H1 (cell line): ENCODE data around the gene AGFG1. TPM values are rescaled to one million over a fixed set of nuclear protein-coding genes. Genes with fewer than 3 reads are reported as not detected.

Experiments used
- CBX8 ChIP-seq: fragments of 300-800, 300-1000 bp; sonication (generic); IDR thresholded peaks from 2 replicates; pipeline ENCODE4 v1.7.1; 2016; ENCODE audit warnings: low read depth, low read length, borderline replicate concordance
- CHD2 ChIP-seq: IDR thresholded peaks from 2 replicates; pipeline ENCODE4 v1.6.1; 2012; ENCODE audit warnings: low read length, improper control_type of control experiment
- GABPA ChIP-seq: IDR thresholded peaks from 2 replicates; pipeline ENCODE4 v1.6.1; 2011; ENCODE audit warnings: mild to moderate bottlenecking, low read length, moderate library complexity, borderline replicate concordance; ENCODE audit not compliant: insufficient read depth
- POLR2AphosphoS5 ChIP-seq: IDR thresholded peaks from 2 replicates; pipeline ENCODE4 v1.6.1; 2011; ENCODE audit warnings: low read depth, low read length
- YY1 ChIP-seq: IDR thresholded peaks from 2 replicates; pipeline ENCODE4 v1.6.1; 2011; ENCODE audit warnings: low read depth, mild to moderate bottlenecking, low read length
- polyA plus RNA-seq, 7 experiments: library from polyadenylated mRNA; depleted of rRNA in 3 of 7; stranded (reverse) in 5 of 7; unstranded in 2 of 7; fragments of >200 nt in 5 of 7; fragments of 200-250 nt in 2 of 7; gene quantifications; 1 replicate in 5 of 7; 2 replicates in 1 of 7; 4 replicates in 1 of 7; pipeline versions ENCODE4 v1.2.1 to v1.2.3, GENCODE V29; 2011 to 2013; ENCODE audit warnings: missing spikeins in 2 of 7, mixed read lengths in 2 of 7
- total RNA-seq: library from RNA; stranded (reverse); fragmentation: NEBNext Ultra II Directional; extraction: Animal tissue kit (Norgen Biotek cat#: 25700); gene quantifications from 2 replicates; pipeline ENCODE4 v1.2.1, GENCODE V29; 2021
- TF ChIP-seq, protein P1 (sequence below): IDR thresholded peaks from 2 replicates; pipeline ENCODE4 v1.6.1; 2012; ENCODE audit warnings: low read length, inconsistent platforms
- TF ChIP-seq, protein P2 (sequence below): IDR thresholded peaks from 2 replicates; pipeline ENCODE4 v1.6.1; 2011; ENCODE audit warnings: low read length, improper control_type of control experiment

AGFG1 gene
- total and polyA plus RNA-seq, 2 of the 8 experiments (the other 6 are each of a cell fraction or from before 2014, with no cell fraction given), result 102 to 147 TPM

DNA sequence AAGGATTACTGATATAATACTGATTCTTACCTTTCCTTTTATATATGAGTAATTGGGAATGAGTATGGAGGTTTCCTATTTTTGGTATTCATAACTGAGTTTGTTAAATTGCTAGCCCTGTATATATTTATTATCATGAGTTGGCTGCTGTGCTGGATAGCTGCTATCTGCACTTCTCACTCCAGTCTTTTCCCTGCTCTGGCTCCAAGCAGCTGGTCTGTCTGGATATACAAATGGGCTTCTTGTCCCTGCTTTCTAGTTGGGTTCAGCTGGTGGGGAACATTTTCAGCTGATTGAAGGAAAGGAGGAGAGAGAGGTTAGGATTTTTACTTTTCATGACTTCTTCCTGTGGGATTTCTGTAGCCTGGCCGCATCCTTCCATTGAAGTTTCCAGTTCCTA lies 41.2 kb downstream of the AGFG1 start (continued):
- TF ChIP-seq POLR2AphosphoS5 (no peak), CHD2 (no peak), CBX8 (no peak), GABPA (no peak), YY1 (no peak)
- TF ChIP-seq, protein P1, sequence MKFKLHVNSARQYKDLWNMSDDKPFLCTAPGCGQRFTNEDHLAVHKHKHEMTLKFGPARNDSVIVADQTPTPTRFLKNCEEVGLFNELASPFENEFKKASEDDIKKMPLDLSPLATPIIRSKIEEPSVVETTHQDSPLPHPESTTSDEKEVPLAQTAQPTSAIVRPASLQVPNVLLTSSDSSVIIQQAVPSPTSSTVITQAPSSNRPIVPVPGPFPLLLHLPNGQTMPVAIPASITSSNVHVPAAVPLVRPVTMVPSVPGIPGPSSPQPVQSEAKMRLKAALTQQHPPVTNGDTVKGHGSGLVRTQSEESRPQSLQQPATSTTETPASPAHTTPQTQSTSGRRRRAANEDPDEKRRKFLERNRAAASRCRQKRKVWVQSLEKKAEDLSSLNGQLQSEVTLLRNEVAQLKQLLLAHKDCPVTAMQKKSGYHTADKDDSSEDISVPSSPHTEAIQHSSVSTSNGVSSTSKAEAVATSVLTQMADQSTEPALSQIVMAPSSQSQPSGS, result no peak
- TF ChIP-seq, protein P2, sequence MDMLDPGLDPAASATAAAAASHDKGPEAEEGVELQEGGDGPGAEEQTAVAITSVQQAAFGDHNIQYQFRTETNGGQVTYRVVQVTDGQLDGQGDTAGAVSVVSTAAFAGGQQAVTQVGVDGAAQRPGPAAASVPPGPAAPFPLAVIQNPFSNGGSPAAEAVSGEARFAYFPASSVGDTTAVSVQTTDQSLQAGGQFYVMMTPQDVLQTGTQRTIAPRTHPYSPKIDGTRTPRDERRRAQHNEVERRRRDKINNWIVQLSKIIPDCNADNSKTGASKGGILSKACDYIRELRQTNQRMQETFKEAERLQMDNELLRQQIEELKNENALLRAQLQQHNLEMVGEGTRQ, result no peak
- TF ChIP-seq, all 59 proteins: peak for 0
